ENCODE measurements around the gene EPHA6.

Gene EPHA6

GRCh38 chr3:97177242-97177641, 362.8 kb downstream of the EPHA6 start:
- DNase-seq (ENCODE audit: low read depth, low spot score): no peak

DNA sequence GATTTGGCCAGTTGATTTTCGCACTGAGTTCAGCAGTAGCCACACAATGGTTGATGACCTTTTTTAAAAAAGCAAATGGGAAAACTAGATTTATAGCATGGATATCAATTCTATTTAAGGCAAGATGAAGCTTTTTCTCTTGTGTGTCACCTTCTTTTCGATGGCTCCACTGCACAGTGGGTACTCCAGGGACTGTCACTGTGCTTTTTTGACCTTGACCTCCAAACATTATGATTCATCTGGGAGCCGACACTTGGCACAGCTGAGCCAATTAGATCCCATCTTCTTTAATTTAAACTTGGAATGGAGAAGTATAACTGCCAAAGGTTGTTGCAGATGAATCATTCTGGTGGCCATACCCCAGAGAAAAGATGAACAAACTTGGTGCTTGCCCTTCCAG, 367.3 kb downstream of the EPHA6 start:
- DNase-seq (ENCODE audit: low read depth, low spot score): no peak

- DNase-seq (ENCODE audit: low read depth, low spot score): no peak
Observed at GRCh38 chr3:97187771-97188170, 373.4 kb downstream of the EPHA6 start.

DNA sequence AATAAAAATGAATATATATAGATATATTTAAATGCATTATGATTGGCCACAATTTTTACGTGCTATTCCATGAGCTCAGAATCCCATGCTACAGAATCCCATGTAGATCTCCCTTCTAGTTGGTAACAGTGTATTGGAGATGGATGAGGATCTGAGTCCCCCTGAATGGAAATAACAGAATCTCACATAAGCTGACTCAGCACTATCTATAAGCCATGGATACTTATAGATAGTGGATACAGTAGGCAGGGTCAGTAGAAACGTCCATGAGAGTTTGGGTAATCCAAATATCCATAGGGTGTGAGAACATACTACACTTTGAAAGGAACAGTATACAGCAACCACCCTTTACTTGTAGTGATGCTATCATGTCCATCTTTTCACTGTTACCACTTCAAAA, 375.4 kb downstream of the EPHA6 start:
- DNase-seq (ENCODE audit: low read depth, low spot score): no peak

- DNase-seq (ENCODE audit: low read depth, low spot score): no peak
Observed at GRCh38 chr3:97197083-97197482, 382.7 kb downstream of the EPHA6 start.

GRCh38 chr3:97197830-97198229, 383.4 kb downstream of the EPHA6 start:
- DNase-seq (ENCODE audit: low read depth, low spot score): no peak

DNA sequence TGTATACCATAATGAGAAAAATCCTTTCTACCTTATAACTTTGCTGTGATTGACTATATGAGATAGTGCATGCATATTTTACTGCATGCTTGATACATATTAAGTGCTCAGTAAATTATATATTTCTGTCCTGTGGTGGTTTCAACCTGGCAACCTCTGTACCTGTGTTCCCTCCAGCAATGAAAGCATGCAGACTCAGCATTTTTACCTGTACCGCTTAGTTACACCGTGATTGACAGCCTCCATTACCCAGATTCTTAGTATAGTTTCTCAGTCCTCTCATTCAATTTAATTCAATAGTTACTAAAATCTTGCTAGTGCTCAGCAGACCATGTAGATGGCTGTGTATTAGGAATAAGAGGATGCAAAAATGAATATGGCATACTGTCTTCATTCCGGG, 386.0 kb downstream of the EPHA6 start:
- DNase-seq (ENCODE audit: low read depth, low spot score): no peak

DNA sequence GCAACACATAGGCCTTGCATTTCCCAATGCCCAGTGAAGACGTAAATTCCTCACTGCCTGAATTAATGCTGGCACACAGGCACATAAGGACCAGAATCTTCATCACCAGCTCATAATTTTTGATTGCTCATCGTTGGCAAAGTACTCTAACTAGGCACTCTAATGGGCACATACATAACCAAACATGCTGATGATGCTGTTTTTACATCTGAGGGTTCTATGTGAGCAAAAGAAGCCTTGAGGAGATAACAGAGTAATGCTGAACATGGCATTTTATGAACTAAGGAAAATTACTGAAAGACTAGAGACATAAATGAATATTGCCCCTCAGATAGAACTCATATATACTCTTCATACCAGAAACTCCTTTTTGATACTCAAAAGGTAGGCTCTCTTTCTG, 387.4 kb downstream of the EPHA6 start:
- no peak for DNase-seq (ENCODE audit: low read depth, low spot score)

DNA sequence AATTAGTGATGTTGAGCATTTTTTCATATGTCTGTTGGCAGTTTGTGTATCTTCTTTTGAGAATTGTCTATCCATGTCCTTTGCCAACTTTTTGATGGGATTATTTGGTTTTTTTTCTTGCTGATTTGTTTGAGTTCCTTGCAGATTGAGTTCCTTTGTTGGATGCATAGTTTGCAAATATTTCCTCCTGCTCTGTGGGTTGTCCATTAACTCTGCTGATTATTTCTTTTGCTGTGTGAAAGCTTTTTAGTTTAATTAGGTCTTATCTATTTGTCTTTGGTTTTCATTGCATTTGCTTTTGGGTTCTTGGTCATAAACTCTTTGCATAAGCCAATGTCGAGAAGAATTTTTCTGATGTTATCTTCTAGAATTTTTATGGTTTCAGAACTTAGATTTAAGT, 414.6 kb downstream of the EPHA6 start:
- DNase-seq (ENCODE audit: low read depth, low spot score): no peak

DNA sequence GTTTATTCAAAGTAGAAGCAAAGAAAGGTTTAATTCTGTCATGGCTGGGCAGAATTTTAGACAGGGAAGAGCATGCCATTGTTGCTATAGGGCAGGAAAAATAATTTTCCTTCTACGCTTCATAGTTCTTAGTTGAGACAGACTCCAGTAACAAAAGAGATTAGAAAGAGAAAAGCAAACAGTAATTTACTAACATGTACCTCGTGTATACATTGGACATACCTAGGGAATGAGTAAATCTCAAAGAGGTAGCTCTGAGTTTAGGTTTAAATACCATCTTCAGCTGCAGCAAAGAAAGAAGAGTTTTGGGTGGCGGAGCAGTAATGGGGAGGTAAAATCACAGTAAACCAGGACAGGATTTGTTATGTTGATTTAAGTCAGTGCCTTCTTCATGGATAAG, 416.1 kb downstream of the EPHA6 start:
- DNase-seq (ENCODE audit: low read depth, low spot score): no peak

GRCh38 chr3:97232393-97233034, 418.1 kb downstream of the EPHA6 start:
- no peak for DNase-seq (ENCODE audit: low read depth, low spot score)

DNA sequence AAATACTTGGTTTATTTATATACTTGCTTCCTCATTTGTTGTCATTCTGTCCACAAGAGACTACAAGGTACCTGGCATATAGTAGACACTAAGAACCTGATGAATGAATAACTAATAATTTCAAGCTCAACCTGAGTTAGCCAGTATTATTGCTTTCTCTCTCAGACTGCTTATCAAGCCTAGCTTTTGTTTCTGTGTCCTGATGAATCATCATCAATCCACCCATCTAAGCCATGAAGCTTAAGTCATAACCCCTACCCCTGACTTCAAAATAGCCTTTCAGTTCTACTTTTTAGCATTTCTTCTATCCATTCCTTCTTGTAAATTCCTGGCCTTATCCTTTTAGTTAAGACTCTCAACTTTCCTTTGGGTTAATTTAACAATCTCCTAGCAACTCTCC, 420.8 kb downstream of the EPHA6 start:
- no peak for DNase-seq (ENCODE audit: low read depth, low spot score)

DNA sequence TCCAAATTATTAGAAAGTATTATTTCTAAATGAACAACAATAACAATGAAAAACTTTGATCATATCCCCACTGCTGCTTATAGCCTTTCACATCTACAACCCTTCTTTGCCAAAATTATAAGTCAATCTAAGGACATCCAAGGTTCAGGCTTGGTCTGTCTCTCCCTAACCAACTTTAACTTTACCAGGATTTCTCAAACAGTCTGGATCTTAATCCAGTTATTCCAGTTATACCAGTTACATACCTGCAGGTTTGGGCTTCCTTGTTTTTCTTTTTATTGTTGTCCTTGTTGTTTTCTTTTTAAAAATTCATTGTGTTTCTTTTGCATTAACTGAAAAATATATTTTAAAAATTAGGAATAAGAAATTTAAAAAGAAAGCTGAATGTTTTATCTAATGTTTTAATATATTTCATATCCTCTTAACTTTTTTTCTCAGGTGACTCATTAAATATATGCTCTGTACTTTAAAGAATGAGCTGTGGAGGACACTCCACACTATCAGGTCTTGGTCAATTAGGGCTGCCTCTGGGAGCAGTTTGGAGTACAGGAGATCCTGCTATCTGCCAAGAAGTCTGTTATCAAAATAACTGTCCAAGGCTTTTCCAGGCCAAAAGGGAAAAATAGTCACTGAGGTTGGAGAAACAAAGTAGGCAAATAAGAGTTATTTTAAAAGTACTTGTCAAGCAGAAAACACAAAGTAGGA, 421.4 kb downstream of the EPHA6 start:
- DNase-seq (ENCODE audit: low read depth, low spot score): no peak

- no peak for DNase-seq (ENCODE audit: low read depth, low spot score)
Observed at GRCh38 chr3:97241417-97241816, 427.0 kb downstream of the EPHA6 start.

- DNase-seq (ENCODE audit: low read depth, low spot score): no peak
Observed at GRCh38 chr3:97245201-97245910, 431.0 kb downstream of the EPHA6 start.

DNA sequence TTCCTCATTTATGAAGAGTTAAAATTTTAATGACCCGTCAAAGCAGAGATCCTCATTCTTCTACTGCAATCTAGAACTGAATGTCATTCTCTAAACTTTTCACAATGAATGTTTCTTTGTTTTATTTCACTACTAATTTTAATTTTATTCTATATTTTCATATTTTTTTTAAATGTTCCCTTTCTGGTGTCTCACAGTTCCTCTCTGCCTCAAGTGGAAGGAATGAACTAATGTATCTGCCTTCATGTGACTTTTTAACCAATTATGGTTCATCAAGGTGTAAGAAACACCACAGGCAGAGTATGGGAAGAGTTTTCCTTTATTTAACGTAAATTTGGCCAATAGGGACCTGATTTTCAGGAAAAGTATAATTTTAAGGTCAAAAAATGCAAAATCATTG, 441.7 kb downstream of the EPHA6 start:
- no peak for DNase-seq (ENCODE audit: low read depth, low spot score)

DNA sequence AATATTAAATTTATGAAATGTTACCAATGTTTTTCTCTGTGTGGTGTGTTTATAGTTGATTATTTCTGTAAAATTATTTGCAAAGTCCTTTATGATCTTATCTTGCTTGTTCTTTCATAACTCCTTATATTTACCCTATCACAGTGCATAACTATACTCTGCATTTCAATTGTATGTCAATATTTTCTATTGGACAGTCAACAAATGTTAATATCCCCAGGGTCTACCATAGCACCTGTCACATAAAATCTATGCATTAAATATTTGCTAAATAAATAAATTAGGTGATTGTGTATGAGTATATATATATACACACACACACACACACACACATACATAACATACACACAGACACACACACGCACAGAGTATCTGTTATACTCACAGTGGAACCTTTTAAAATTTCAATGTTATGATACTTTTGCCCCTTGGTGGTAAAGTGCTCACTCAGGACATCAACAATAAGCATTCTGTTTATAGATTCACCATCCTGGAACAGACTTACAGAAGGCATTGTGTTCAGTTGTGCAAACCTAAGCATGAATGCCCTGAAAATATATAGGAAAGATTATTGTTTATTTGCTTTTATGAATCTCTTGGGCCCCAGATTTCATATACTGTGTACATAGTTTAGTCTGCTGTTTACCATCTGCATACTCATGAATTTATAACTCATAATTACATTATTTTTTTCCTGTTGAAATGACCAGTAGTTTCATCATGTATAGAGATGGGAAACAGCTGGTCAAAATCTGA, 443.7 kb downstream of the EPHA6 start:
- DNase-seq (ENCODE audit: low read depth, low spot score): no peak

DNA sequence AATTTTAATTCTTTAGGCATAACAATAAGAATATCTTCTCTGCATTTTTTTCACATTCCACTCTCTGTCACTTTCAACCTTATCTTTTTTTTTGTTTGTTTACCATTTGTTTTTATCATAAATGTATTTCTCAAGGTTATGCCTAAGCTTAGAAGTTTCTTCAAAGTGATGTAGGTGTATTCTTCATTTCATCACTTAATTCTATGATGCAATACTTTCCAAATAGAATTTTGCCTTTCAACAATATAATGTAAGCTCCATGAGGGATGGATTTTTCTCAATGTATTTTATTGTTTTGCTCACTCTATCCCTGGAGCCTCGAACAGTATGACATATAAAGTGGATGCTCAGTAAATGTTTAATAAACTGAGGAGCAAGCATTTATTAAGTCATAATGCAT, 444.9 kb downstream of the EPHA6 start:
- DNase-seq (ENCODE audit: low read depth, low spot score): no peak

GRCh38 chr3:97264180-97264579, 449.8 kb downstream of the EPHA6 start:
- no peak for DNase-seq (ENCODE audit: low read depth, low spot score)

- no peak for DNase-seq (ENCODE audit: low read depth, low spot score)
Observed at GRCh38 chr3:97265237-97266005, 451.0 kb downstream of the EPHA6 start.

DNA sequence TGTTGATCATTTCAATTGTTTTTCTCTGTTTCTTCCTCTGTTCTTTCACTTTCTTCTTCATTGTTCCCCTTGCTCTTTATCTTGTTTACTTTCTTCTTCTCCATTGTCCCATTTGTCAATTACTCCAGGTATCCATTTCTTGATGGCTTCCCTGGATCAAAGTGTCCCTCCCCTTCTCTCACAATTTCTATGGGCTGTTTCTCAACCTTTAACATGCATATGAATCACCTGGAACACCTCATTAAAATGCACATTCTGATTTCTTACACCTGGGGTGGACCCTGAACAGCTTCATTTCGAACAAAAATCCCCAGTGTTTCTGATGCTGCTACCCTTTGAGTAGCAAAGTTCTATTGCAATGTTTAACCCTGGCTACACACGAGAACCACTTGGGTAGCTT, 454.8 kb downstream of the EPHA6 start:
- DNase-seq (ENCODE audit: low read depth, low spot score): no peak
